ENCODE results near the gene COL8A2. TPM values are rescaled to one million over a fixed set of nuclear protein-coding genes. Genes with fewer than 3 reads are reported as not detected.

Gene COL8A2
- total RNA-seq, 2 experiments from 2014 or later = not detected

GRCh38 chr1:36132029-36132428 is 7.0 kb upstream of the COL8A2 start:
- Mint-ChIP-seq H3K36me3 (ENCODE audit: low read depth) (peaks cover 7% of the 10 kb centered on the region), H3K27ac (no peak overlapping the region), H3K4me1 (peaks cover 8% of the 10 kb centered on the region), H3K27me3 (no peaks in the 10 kb centered on the region), H3K4me3 (no peak overlapping the region), H3K9me3 (no peaks in the 10 kb centered on the region)
- CTCF ChIA-PET = interaction anchor here (0.5 to 4.1 kb wide), 4 partner anchors 12 to 168 kb away, joined by 3 to 22 read pairs (median 4); partner anchors contain the start of gene TRAPPC3
- no peak for DNase-seq
- POLR2A ChIA-PET = interaction anchor here (0.6 kb wide), 1 partner anchor 13 kb away, joined by 3 read pairs; no protein-coding TSS in a partner anchor

- Mint-ChIP-seq H3K4me3 (no peak overlapping the region), H3K9me3 (no peaks in the 10 kb centered on the region), H3K4me1 (peaks cover 12% of the 10 kb centered on the region), H3K27me3 (peaks cover 20% of the 10 kb centered on the region), H3K36me3 (ENCODE audit: low read depth) (no peaks in the 10 kb centered on the region), H3K27ac (no peak overlapping the region)
- ChIA-PET POLR2A (interaction anchor here (1.2 to 1.6 kb wide), 3 partner anchors 9 to 94 kb away, joined by 3 to 4 read pairs (median 3); no protein-coding TSS in a partner anchor), CTCF (interaction anchor here (0.5 to 1.7 kb wide), 4 partner anchors 11 to 246 kb away, joined by 3 to 5 read pairs (median 3); partner anchors contain the start of gene AGO1)
- DNase-seq = no peak
Observed at GRCh38 chr1:36128905-36129206, 3.8 kb upstream of the COL8A2 start.

- no peaks in the 10 kb centered on the region for H3K9me3 Mint-ChIP-seq
- DNase-seq = no peak
- H3K4me1 Mint-ChIP-seq = peaks cover 15% of the 10 kb centered on the region
- H3K27ac Mint-ChIP-seq = no peak overlapping the region
- H3K36me3 Mint-ChIP-seq (ENCODE audit: low read depth) = no peaks in the 10 kb centered on the region
- H3K27me3 Mint-ChIP-seq = peaks cover 26% of the 10 kb centered on the region
- H3K4me3 Mint-ChIP-seq = no peak overlapping the region
- ChIA-PET POLR2A (interaction anchor here (1.2 to 1.6 kb wide), 4 partner anchors 9 to 95 kb away, joined by 3 to 4 read pairs (median 3); no protein-coding TSS in a partner anchor), CTCF (interaction anchor here (0.9 to 1.7 kb wide), 3 partner anchors 11 to 245 kb away, joined by 3 to 5 read pairs (median 3); partner anchors contain the start of gene AGO1)
Observed at GRCh38 chr1:36128126-36128904, 3.3 kb upstream of the COL8A2 start.

GRCh38 chr1:36126797-36127500 is 1.9 kb upstream of the COL8A2 start:
- POLR2A ChIA-PET = interaction anchor here (1.3 kb wide), 1 partner anchor 22 kb away, joined by 3 read pairs; no protein-coding TSS in a partner anchor
- no peak overlapping the region for H3K4me3 Mint-ChIP-seq
- no peak overlapping the region for H3K27ac Mint-ChIP-seq

GRCh38 chr1:36126005-36126716 is 1.1 kb upstream of the COL8A2 start:
- peaks cover 18% of the 10 kb centered on the region for H3K4me1 Mint-ChIP-seq
- H3K4me3 Mint-ChIP-seq = no peak overlapping the region
- no peak overlapping the region for H3K27ac Mint-ChIP-seq
- H3K36me3 Mint-ChIP-seq (ENCODE audit: low read depth) = no peaks in the 10 kb centered on the region
- POLR2A ChIA-PET = no interaction called here
- peaks cover 43% of the 10 kb centered on the region for H3K27me3 Mint-ChIP-seq
- no peak for DNase-seq
- CTCF ChIA-PET = no interaction called here
- H3K9me3 Mint-ChIP-seq = no peaks in the 10 kb centered on the region

More at GRCh38 chr1:36126797-36127500, 1.9 kb upstream of the COL8A2 start:
- Mint-ChIP-seq H3K9me3 (no peaks in the 10 kb centered on the region), H3K4me1 (peaks cover 18% of the 10 kb centered on the region), H3K27me3 (peaks cover 39% of the 10 kb centered on the region), H3K36me3 (ENCODE audit: low read depth) (no peaks in the 10 kb centered on the region)
- DNase-seq = no peak
- CTCF ChIA-PET = no interaction called here

GRCh38 chr1:36124404-36125128 is 456 bp downstream of the COL8A2 start:
- DNase-seq = no peak
- POLR2A ChIA-PET = no interaction called here

GRCh38 chr1:36123356-36123755 is 1.7 kb downstream of the COL8A2 start:
- Mint-ChIP-seq H3K4me1 (peaks cover 18% of the 10 kb centered on the region), H3K27ac (no peak overlapping the region), H3K4me3 (no peak overlapping the region), H3K27me3 (peaks cover 43% of the 10 kb centered on the region), H3K36me3 (ENCODE audit: low read depth) (no peaks in the 10 kb centered on the region), H3K9me3 (no peaks in the 10 kb centered on the region)
- POLR2A ChIA-PET = no interaction called here
- no peak for DNase-seq
- CTCF ChIA-PET = interaction anchor here (1.5 kb wide), 1 partner anchor 11 kb away, joined by 3 read pairs; no protein-coding TSS in a partner anchor

More at GRCh38 chr1:36124404-36125128, 456 bp downstream of the COL8A2 start:
- Mint-ChIP-seq H3K27ac (no peak overlapping the region), H3K4me1 (peaks cover 18% of the 10 kb centered on the region), H3K27me3 (peaks cover 43% of the 10 kb centered on the region), H3K36me3 (ENCODE audit: low read depth) (no peaks in the 10 kb centered on the region), H3K9me3 (no peaks in the 10 kb centered on the region), H3K4me3 (no peak overlapping the region)
- CTCF ChIA-PET = no interaction called here

GRCh38 chr1:36122062-36123030 is 2.7 kb downstream of the COL8A2 start:
- ChIA-PET POLR2A (no interaction called here), CTCF (interaction anchor here (1.5 kb wide), 1 partner anchor 12 kb away, joined by 3 read pairs; no protein-coding TSS in a partner anchor)
- no peak overlapping the region for H3K4me3 Mint-ChIP-seq
- H3K27me3 Mint-ChIP-seq = peaks cover 43% of the 10 kb centered on the region
- peaks cover 18% of the 10 kb centered on the region for H3K4me1 Mint-ChIP-seq
- DNase-seq = no peak
- no peaks in the 10 kb centered on the region for H3K9me3 Mint-ChIP-seq
- no peak overlapping the region for H3K27ac Mint-ChIP-seq
- H3K36me3 Mint-ChIP-seq (ENCODE audit: low read depth) = no peaks in the 10 kb centered on the region

- ChIA-PET POLR2A (interaction anchor here (1.0 to 1.7 kb wide), 4 partner anchors 9 to 29 kb away, joined by 3 to 6 read pairs (median 3); no protein-coding TSS in a partner anchor), CTCF (no interaction called here)
- no peak overlapping the region for H3K4me3 Mint-ChIP-seq
- H3K27me3 Mint-ChIP-seq = peaks cover 28% of the 10 kb centered on the region
- DNase-seq = no peak
- no peak overlapping the region for H3K27ac Mint-ChIP-seq
- H3K36me3 Mint-ChIP-seq (ENCODE audit: low read depth) = no peaks in the 10 kb centered on the region
- H3K9me3 Mint-ChIP-seq = no peaks in the 10 kb centered on the region
- peaks cover 8% of the 10 kb centered on the region for H3K4me1 Mint-ChIP-seq
Observed at GRCh38 chr1:36119456-36119855, 5.6 kb downstream of the COL8A2 start.

GRCh38 chr1:36118447-36119204 is 6.4 kb downstream of the COL8A2 start:
- H3K36me3 Mint-ChIP-seq (ENCODE audit: low read depth) = no peaks in the 10 kb centered on the region
- H3K4me3 Mint-ChIP-seq = no peak overlapping the region
- ChIA-PET POLR2A (interaction anchor here (1.0 to 1.7 kb wide), 4 partner anchors 10 to 30 kb away, joined by 3 to 6 read pairs (median 3); no protein-coding TSS in a partner anchor), CTCF (interaction anchor here (1.0 to 5.0 kb wide), 2 partner anchors 16 to 188 kb away, joined by 3 to 18 read pairs; partner anchors contain the start of gene SH3D21)
- H3K4me1 Mint-ChIP-seq = peaks cover 6% of the 10 kb centered on the region
- H3K27me3 Mint-ChIP-seq = peaks cover 20% of the 10 kb centered on the region
- no peaks in the 10 kb centered on the region for H3K9me3 Mint-ChIP-seq
- H3K27ac Mint-ChIP-seq = no peak overlapping the region
- no peak for DNase-seq

GRCh38 chr1:36116901-36117300 is 8.1 kb downstream of the COL8A2 start:
- ChIA-PET POLR2A (no interaction called here), CTCF (interaction anchor here (0.8 to 5.0 kb wide), 4 partner anchors 12 to 25 kb away, joined by 3 to 18 read pairs (median 4); no protein-coding TSS in a partner anchor)
- H3K36me3 Mint-ChIP-seq (ENCODE audit: low read depth) = no peaks in the 10 kb centered on the region
- no peak overlapping the region for H3K4me3 Mint-ChIP-seq
- no peak for DNase-seq
- peaks cover 3% of the 10 kb centered on the region for H3K27me3 Mint-ChIP-seq
- peaks cover 4% of the 10 kb centered on the region for H3K4me1 Mint-ChIP-seq
- H3K27ac Mint-ChIP-seq = no peak overlapping the region
- no peaks in the 10 kb centered on the region for H3K9me3 Mint-ChIP-seq

Data from activated CD4-positive, alpha-beta memory T cell treated with anti-CD3 and anti-CD28 coated beads, Interleukin-2, amount 10 ng/mL, durations not matched to agents 7 days and 5 days (primary cell).